ENCODE data around the gene NRG4.

DNA sequence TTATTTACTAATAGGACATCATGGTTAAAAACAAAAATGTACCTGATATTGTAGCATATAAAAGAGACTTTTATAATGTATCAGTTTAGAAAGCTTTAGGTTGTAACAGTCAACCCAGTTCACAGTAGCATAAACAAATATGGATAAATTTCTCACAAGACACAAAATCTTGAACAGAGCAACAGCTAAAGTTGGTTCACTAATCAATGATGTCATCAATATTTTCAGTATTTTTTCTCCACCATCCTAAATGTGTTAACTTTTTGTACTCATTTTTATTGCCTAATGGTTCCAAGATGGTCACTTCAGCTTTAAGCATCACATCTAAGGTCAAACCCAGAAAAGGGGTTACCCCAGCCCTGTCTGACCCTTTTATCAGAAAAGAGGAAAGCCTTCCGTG lies 21.2 kb upstream of the NRG4 start:
- TF ChIP-seq CTCF (IDR thresholded peaks at IDR 0.05; ENCODE audit: low read length) (no peak), EZH2 (IDR thresholded peaks at IDR 0.05; ENCODE audit: borderline replicate concordance, low read length) (no peak)

Data from OCI-LY1 (cell line).